ENCODE measurements around the gene FYB1. TPM values are rescaled to one million over a fixed set of nuclear protein-coding genes. Genes with fewer than 3 reads are reported as not detected.

FYB1 gene
- total and polyA plus RNA-seq, 5 donors = 0.66 to 9.5 (median 6.5) TPM

DNA sequence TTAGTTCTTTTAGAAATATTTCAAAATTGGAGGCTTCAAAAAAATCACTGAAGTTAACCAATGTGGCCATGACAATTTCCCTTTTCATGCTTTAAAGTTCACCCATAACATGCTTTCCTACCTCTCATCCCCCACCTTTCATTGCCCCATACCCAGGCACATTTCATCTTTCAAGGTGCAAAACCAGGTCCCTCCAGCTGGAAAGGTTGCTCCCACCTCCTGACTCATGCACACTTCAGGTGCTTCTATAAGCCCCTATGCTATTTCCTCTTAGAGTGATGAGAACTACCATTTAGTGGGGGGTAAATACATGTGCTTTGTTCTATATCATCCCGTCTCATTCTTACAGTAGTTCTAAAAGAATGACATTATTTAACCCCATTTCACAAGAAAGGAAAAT, 15.4 kb downstream of the FYB1 start:
- Histone ChIP-seq H3K27me3 (ENCODE audit: control insufficient read depth, insufficient read depth) (no peaks in the 10 kb centered on the region), H3K27ac (ENCODE audit: low read length) (no peak overlapping the region), H3K4me1 (ENCODE audit: control insufficient read depth, insufficient read depth, low read length) (no peaks in the 10 kb centered on the region), H3K9me3 (ENCODE audit: control insufficient read depth, low read length) (peaks cover 1% of the 10 kb centered on the region), H3K4me3 (ENCODE audit: low read length) (no peak overlapping the region)
- no peak for DNase-seq
- intact Hi-C loops (cut with DNase I) = no loop called here
- no peak for ATAC-seq
- 74% methylated on average over 1 of the region's 1 CpG for whole genome bisulfite sequencing

- Histone ChIP-seq H3K9me3 (ENCODE audit: control insufficient read depth, low read length) (peaks cover 1% of the 10 kb centered on the region), H3K4me1 (ENCODE audit: control insufficient read depth, insufficient read depth, low read length) (no peaks in the 10 kb centered on the region), H3K4me3 (ENCODE audit: low read length) (no peak overlapping the region), H3K27me3 (ENCODE audit: control insufficient read depth, insufficient read depth) (no peaks in the 10 kb centered on the region), H3K27ac (ENCODE audit: low read length) (no peak overlapping the region)
- no peak for DNase-seq
- no peak for ATAC-seq
- 91% methylated on average over 1 of the region's 1 CpG for WGBS
- intact Hi-C loops (cut with DNase I) = no loop called here
Measured at GRCh38 chr5:39203275-39203922, 16.0 kb downstream of the FYB1 start.

DNA sequence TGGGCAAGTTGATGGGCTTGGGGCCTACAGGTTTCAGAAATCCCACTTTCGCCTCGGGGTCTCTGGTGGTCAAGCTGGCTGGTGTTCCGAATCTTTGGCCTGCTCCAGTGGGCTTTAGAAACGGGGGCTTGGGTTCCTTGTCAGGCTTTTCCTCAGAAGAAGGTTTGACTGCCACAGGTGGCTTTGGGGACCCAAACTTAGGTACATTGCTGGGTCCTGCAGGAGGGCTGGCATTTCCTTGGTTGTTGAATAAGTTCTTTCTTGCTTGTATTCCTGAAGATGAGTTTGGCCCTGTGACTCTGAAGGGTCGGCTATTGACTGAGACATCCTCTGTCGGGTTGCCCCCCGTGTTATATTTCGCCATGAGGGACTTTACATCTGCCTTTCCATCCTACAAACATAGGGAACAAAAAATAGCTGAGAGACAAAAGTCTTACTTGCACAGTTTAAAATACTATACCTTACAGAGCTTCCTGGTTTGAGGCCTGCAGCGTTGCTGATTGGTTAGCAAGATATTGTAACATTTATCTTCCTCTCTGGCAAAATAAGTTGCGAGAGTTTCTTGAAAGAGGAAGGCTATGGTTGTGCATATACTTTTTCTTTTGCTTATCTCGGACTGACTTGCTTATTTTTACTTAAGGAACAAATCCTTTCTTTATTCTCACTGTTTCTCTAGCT, 16.6 kb downstream of the FYB1 start:
- DNase-seq (no peak), ATAC-seq (peak in 1 of 2 donors; percentile 31)
- 86% methylated on average over 11 of the region's 11 CpGs for WGBS
- intact Hi-C loops (cut with DNase I) = no loop called here
- Histone ChIP-seq H3K4me3 (ENCODE audit: low read length) (no peak overlapping the region), H3K27ac (ENCODE audit: low read length) (no peak overlapping the region), H3K4me1 (ENCODE audit: control insufficient read depth, insufficient read depth, low read length) (no peaks in the 10 kb centered on the region), H3K27me3 (ENCODE audit: control insufficient read depth, insufficient read depth) (no peaks in the 10 kb centered on the region), H3K9me3 (ENCODE audit: control insufficient read depth, low read length) (peaks cover 1% of the 10 kb centered on the region)

GRCh38 chr5:39201781-39202596, 17.4 kb downstream of the FYB1 start:
- Histone ChIP-seq H3K4me3 (ENCODE audit: low read length) (no peak overlapping the region), H3K27ac (ENCODE audit: low read length) (no peak overlapping the region), H3K4me1 (ENCODE audit: control insufficient read depth, insufficient read depth, low read length) (no peaks in the 10 kb centered on the region), H3K9me3 (ENCODE audit: control insufficient read depth, low read length) (peaks cover 1% of the 10 kb centered on the region), H3K27me3 (ENCODE audit: control insufficient read depth, insufficient read depth) (no peaks in the 10 kb centered on the region)
- intact Hi-C loops (cut with DNase I) = no loop called here
- WGBS = 90% methylated on average over 11 of the region's 11 CpGs
- no peak for ATAC-seq
- no peak for DNase-seq

DNA sequence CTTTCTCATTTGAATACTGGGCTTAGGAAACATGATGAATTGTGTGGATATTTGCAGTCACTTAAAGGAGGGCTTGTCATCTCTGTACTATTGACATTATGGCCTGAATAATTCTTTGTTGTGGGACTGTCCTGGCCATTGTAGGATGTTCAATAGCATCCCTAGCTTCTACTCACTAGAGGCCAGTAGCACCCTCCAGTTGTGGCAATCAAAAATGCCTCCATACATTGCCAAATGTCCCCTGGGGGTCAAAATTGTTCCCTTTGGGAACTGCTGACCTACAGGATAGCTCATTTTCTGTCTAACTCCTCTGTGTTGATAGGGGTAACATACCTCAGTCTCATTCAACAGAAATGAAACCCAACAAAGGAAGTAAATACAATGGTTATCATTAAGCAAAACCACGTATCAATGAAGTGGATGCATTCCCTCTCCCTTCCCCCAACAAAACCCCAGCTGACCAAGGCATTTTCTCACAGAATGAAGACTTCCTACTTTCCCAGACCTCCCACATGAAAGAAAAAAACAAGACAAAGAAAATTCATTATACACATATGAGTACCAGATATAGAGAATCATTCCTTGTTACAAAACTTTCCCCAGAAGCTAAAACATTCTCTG, 18.1 kb downstream of the FYB1 start:
- 75% methylated on average over 1 of the region's 1 CpG for WGBS
- intact Hi-C loops (cut with DNase I) = no loop called here
- no peak overlapping the region for H3K27ac ChIP-seq (ENCODE audit: low read length)
- H3K9me3 ChIP-seq (ENCODE audit: control insufficient read depth, low read length) = peaks cover 1% of the 10 kb centered on the region
- no peaks in the 10 kb centered on the region for H3K4me1 ChIP-seq (ENCODE audit: control insufficient read depth, insufficient read depth, low read length)
- no peaks in the 10 kb centered on the region for H3K27me3 ChIP-seq (ENCODE audit: control insufficient read depth, insufficient read depth)
- DNase-seq = no peak
- ATAC-seq = no peak
- H3K4me3 ChIP-seq (ENCODE audit: low read length) = no peak overlapping the region

DNA sequence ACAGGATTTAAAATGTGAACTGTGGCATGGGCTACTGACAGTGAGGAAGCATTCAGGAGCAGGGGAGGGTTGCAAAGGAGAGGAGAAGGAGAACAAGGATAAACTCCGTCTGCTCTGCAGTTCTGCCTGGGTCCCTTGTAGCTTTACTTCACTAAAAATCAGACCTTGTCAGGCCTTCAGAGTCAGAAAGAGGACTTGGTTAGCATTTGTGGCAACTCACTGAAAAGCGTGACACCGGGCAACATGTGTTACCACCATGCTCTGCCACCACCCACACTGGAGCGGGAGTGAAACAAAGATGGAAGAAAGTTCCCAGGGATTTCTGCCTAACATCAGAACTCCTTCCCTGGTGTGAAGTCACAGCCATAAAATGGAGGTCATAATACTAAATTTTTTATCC, 19.3 kb downstream of the FYB1 start:
- no peaks in the 10 kb centered on the region for H3K4me1 ChIP-seq (ENCODE audit: control insufficient read depth, insufficient read depth, low read length)
- no peak for ATAC-seq

DNA sequence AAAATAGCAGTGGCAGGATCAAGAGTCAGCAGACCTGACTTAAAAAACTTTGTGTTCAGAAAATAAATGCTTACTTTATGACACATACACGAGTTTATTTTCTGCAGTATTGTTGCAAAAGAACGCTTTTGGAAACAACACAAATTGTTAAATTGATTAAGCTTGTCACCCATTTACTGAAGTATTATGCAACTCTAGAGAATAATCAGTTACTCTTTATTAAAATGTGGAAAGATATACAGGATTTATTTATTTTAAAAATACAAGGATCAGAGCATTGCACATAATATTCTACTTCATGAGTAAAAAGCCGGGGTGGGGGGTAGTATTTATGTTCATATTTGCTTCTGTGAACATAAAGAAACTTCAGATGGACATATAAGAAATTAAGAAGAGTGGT, 20.0 kb downstream of the FYB1 start:
- 78% methylated on average over 3 of the region's 3 CpGs for WGBS
- intact Hi-C loops (cut with DNase I) = no loop called here
- no peaks in the 10 kb centered on the region for H3K4me1 ChIP-seq (ENCODE audit: control insufficient read depth, insufficient read depth, low read length)

More for the DNA sequence above, 19.3 kb downstream of the FYB1 start:
- Histone ChIP-seq H3K27ac (ENCODE audit: low read length) (no peak overlapping the region), H3K4me3 (ENCODE audit: low read length) (no peak overlapping the region), H3K9me3 (ENCODE audit: control insufficient read depth, low read length) (peaks cover 1% of the 10 kb centered on the region), H3K27me3 (ENCODE audit: control insufficient read depth, insufficient read depth) (no peaks in the 10 kb centered on the region)
- intact Hi-C loops (cut with DNase I) = no loop called here
- WGBS = 91% methylated on average over 4 of the region's 4 CpGs
- no peak for DNase-seq

DNA sequence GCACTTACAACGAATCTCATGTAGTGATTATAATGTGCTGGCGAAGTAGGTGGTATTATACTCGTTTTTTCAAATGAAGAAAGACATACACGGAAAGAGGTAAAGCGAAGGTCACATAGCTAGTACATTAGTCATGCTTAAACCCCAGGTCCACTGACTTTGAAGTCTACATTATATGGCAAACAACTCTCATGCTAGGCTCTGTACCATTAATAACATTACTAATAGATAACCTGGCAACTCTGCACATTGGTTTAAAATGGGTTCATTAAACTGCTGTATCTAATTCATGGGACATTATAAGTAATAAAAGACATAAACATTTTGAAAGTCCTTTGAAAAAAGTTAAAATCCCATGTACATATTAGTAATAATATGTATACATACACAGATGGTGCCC, 21.2 kb downstream of the FYB1 start:
- Histone ChIP-seq H3K4me1 (ENCODE audit: control insufficient read depth, insufficient read depth, low read length) (no peaks in the 10 kb centered on the region), H3K27me3 (ENCODE audit: control insufficient read depth, insufficient read depth) (no peaks in the 10 kb centered on the region), H3K27ac (ENCODE audit: low read length) (no peak overlapping the region), H3K9me3 (ENCODE audit: control insufficient read depth, low read length) (peaks cover 4% of the 10 kb centered on the region), H3K4me3 (ENCODE audit: low read length) (no peak overlapping the region)
- DNase-seq = no peak
- intact Hi-C loops (cut with DNase I) = no loop called here
- WGBS = 82% methylated on average over 5 of the region's 5 CpGs
- no peak for ATAC-seq

More for the DNA sequence above, 20.0 kb downstream of the FYB1 start:
- H3K4me3 ChIP-seq (ENCODE audit: low read length) = no peak overlapping the region
- peaks cover 1% of the 10 kb centered on the region for H3K9me3 ChIP-seq (ENCODE audit: control insufficient read depth, low read length)
- ATAC-seq (no peak), DNase-seq (no peak)
- no peaks in the 10 kb centered on the region for H3K27me3 ChIP-seq (ENCODE audit: control insufficient read depth, insufficient read depth)
- no peak overlapping the region for H3K27ac ChIP-seq (ENCODE audit: low read length)

DNA sequence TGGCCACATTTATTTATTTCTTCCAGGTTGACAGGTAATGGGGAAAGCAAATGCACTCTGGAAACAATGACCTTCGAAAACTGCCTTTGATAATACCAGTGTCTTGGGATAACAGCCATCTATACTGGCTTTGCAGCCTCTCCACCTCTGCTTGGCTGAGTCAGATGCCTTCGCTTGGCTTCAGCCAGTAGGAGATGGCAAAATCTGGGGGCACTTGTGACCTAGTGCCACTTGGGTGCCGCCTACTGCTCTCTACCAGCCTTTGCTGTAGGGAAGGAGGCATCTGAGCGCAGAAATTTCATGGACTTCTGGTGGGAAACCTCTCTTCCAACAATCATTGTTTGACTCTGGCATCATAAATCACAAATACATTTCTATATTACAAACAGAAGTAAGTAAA, 21.8 kb downstream of the FYB1 start:
- Histone ChIP-seq H3K4me1 (ENCODE audit: control insufficient read depth, insufficient read depth, low read length) (no peaks in the 10 kb centered on the region), H3K27me3 (ENCODE audit: control insufficient read depth, insufficient read depth) (no peaks in the 10 kb centered on the region), H3K27ac (ENCODE audit: low read length) (no peak overlapping the region), H3K4me3 (ENCODE audit: low read length) (no peak overlapping the region), H3K9me3 (ENCODE audit: control insufficient read depth, low read length) (peaks cover 4% of the 10 kb centered on the region)
- no peak for ATAC-seq
- intact Hi-C loops (cut with DNase I) = no loop called here
- 90% methylated on average over 4 of the region's 4 CpGs for WGBS
- no peak for DNase-seq

GRCh38 chr5:39195198-39195826, 24.1 kb downstream of the FYB1 start:
- H3K27ac ChIP-seq (ENCODE audit: low read length) = no peak overlapping the region
- no peak for DNase-seq
- peaks cover 5% of the 10 kb centered on the region for H3K9me3 ChIP-seq (ENCODE audit: control insufficient read depth, low read length)
- H3K4me3 ChIP-seq (ENCODE audit: low read length) = no peak overlapping the region
- intact Hi-C loops (cut with DNase I) = no loop called here
- no peaks in the 10 kb centered on the region for H3K4me1 ChIP-seq (ENCODE audit: control insufficient read depth, insufficient read depth, low read length)
- no peaks in the 10 kb centered on the region for H3K27me3 ChIP-seq (ENCODE audit: control insufficient read depth, insufficient read depth)
- 91% methylated on average over 3 of the region's 3 CpGs for WGBS
- ATAC-seq = no peak
